LNCaP clone FGC (cell line): Measurements from ENCODE around the gene SLC9A3.

ENCODE experiments used
- DNase-seq: peaks from one replicate; pipeline ENCODE4 v3.0.0-alpha.2; 2011; ENCODE audit warnings: low read depth
- H3K4me3 ChIP-seq: 2 replicates; pipeline ENCODE4 v1.5.1; 2011; ENCODE audit warnings: mild to moderate bottlenecking, low read depth, low read length, control low read depth
- CTCF ChIP-seq: IDR thresholded peaks from 2 replicates; pipeline ENCODE4 v1.5.1; 2012; ENCODE audit warnings: mild to moderate bottlenecking; ENCODE audit not compliant: control insufficient read depth, insufficient read depth; ENCODE audit errors: extremely low read depth

SLC9A3 gene

GRCh38 chr5:533955-534742, 9.9 kb upstream of the SLC9A3 start:
- no peak for TF ChIP-seq CTCF
- no peak overlapping the region for H3K4me3 ChIP-seq
- DNase-seq = no peak

GRCh38 chr5:533243-533954, 9.2 kb upstream of the SLC9A3 start:
- H3K4me3 ChIP-seq = no peak overlapping the region
- no peak for TF ChIP-seq CTCF
- no peak for DNase-seq

- no peak for TF ChIP-seq CTCF
- no peak for DNase-seq
Measured at GRCh38 chr5:532521-533242, 8.4 kb upstream of the SLC9A3 start.

GRCh38 chr5:531749-532315, 7.6 kb upstream of the SLC9A3 start:
- no peak for DNase-seq
- TF ChIP-seq CTCF = no peak

More at GRCh38 chr5:532521-533242, 8.4 kb upstream of the SLC9A3 start:
- no peak overlapping the region for H3K4me3 ChIP-seq

GRCh38 chr5:531101-531748, 7.0 kb upstream of the SLC9A3 start:
- no peak for DNase-seq
- no peak for TF ChIP-seq CTCF
- no peak overlapping the region for H3K4me3 ChIP-seq

More at GRCh38 chr5:531749-532315, 7.6 kb upstream of the SLC9A3 start:
- no peak overlapping the region for H3K4me3 ChIP-seq
